ENCODE data around the gene ZNF317.

DNA sequence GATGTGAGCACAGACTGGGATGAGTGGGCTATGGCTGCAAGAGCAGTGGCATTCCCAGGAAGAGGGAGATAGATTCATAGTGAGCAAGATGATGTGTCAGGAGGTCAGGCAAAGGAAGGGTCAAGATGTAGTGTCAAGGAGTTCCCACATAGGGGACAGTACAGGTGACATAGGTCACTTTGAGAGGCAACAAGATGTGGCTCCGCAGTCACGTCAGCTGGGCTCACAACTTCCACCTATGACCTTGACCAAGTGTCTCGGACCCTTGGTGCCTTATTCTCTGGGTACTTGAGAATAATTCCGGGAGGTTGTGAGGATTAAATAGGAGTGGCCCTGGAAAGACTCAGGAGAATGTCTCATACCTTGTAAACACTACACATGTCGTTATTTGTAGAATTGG lies 10.5 kb downstream of the ZNF317 start:
- no peak for TF ChIP-seq EZH2 (IDR thresholded peaks at IDR 0.05; ENCODE audit: insufficient read depth, poor library complexity, severe bottlenecking)
- TF ChIP-seq EZH2phosphoT487 (IDR thresholded peaks at IDR 0.05; ENCODE audit: insufficient read depth, low read depth) = no peak
